Stimulated activated CD8-positive, alpha-beta memory T cell treated with anti-CD3 and anti-CD28 coated beads, Interleukin-12 subunit alpha, Interleukin-12 subunit beta, amount 100 ng/mL, for 24 hours (primary cell): ENCODE data around the gene LTBP2.
A peak's percentile ranks its signal among the peaks of the same experiment; 100 is the strongest.

Source experiments
- DNase-seq: peaks from one replicate; pipeline ENCODE4 v3.0.0-alpha.2; 2020; ENCODE audit errors: extremely low read depth

The LTBP2 gene

GRCh38 chr14:74638066-74638465, 26.0 kb upstream of the LTBP2 start:
- no peak for DNase-seq

- no peak for DNase-seq
Observed at GRCh38 chr14:74637178-74637550, 25.1 kb upstream of the LTBP2 start.

- DNase-seq, result no peak
Observed at GRCh38 chr14:74636424-74637177, 24.6 kb upstream of the LTBP2 start.

- DNase-seq, result no peak
Observed at GRCh38 chr14:74635847-74636246, 23.8 kb upstream of the LTBP2 start.

GRCh38 chr14:74634964-74635363, 22.9 kb upstream of the LTBP2 start:
- no peak for DNase-seq

DNA sequence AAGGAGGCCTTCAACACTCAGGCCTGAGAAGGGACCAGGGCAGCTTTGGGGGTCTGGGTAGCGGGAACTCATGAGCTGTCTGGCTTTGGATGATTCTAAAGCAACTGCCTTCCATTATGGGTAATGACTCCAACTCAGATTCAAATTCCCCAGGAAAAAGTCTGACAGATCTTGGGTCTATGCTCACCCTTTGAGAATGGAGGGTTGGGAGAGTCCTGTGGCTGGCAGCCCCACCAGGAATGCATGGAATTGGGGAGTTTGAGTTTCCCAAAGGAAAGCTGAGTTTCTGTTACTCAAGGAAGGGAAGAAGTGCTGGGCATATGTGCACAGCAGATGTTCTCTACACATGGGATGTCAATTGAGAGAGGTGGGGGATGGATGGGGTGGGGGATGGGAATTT, 22.4 kb upstream of the LTBP2 start:
- DNase-seq, result no peak

DNA sequence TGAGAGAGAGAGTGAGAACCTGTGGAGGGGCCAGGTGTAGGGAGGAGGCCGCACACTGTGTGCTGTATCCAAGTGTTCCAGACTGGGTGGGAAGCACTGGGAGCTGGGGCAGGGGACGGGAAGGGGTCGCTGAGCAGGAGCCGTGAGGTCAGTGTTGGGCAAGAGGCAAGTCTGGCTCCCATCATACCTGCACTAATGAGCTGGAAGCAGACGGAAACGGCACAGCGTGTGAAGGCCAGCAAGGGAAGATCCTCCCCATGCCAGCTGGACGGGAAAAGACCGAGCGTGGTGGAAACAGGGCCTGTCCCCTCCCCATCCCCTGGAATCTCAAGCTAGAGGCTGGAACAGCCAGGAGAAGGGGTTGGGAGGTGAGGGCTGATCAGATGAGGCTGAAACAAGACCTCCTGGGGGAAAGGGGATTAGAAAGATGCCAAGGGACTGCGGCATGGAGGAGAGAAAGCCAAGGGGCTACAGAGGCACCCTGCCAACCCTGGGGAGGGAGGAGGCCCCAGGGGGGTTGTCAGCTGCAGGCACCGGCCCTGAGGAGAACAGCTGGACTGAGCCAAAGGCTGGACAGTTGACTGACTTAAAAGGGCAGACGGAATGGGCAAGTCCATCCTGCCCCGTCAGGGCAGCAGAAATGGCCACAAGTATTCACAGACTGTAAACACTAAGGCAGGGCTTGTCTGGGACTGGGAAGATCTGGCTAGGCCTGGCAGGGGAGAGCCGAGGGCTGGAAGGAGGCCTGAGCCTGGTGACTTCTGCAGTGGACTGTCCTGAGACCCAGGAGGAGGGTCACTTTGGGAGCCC, 19.0 kb upstream of the LTBP2 start:
- no peak for DNase-seq

- no peak for DNase-seq
Observed at GRCh38 chr14:74628418-74628817, 16.4 kb upstream of the LTBP2 start.

GRCh38 chr14:74627076-74627475, 15.0 kb upstream of the LTBP2 start:
- no peak for DNase-seq

- no peak for DNase-seq
Observed at GRCh38 chr14:74622257-74622656, 10.2 kb upstream of the LTBP2 start.

GRCh38 chr14:74621556-74621955, 9.5 kb upstream of the LTBP2 start:
- no peak for DNase-seq

- DNase-seq, result no peak
Observed at GRCh38 chr14:74620923-74621322, 8.9 kb upstream of the LTBP2 start.

DNA sequence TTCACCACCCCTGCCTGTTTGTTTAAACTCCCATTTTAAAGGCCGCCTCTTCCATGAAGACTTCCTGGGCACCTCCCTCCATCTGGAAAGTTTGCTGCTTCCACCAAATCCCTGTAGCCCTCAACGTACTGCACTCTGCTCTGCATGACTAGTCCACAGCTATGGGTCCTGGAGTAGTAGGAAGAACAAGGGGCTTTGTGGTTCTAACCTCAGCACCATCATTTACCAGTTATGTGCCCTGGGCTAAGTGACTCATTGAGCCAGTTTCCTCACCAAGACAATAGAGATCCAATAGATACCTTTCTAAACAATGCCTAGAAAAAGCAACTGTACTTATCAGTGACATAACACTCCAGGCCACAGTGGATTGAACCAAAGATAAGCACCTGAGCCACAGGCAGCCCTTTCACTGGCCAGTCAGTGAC, 8.5 kb upstream of the LTBP2 start:
- no peak for DNase-seq

DNA sequence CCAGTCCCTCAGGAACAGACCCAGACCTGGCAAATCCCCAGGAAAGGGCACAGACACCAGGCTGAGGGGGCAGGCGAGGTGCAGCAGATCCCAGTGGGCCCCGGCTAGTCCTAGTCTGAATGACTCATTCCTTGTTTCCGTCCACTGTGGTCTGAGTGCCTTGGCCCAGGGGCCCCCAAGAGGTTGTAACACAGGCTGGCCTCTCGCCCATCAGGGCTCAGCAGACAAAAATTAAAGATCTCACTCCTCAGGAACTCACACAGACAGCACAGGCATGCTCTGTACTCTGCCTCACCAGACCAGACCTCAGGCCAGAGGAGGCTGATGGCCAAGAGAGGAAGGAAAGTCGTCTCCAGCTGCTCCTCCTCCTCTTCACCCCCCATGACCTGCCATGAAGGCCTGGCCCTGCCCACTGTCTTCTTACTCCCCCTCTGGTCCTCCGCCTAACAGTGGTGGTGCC, 7.7 kb upstream of the LTBP2 start:
- no peak for DNase-seq

DNA sequence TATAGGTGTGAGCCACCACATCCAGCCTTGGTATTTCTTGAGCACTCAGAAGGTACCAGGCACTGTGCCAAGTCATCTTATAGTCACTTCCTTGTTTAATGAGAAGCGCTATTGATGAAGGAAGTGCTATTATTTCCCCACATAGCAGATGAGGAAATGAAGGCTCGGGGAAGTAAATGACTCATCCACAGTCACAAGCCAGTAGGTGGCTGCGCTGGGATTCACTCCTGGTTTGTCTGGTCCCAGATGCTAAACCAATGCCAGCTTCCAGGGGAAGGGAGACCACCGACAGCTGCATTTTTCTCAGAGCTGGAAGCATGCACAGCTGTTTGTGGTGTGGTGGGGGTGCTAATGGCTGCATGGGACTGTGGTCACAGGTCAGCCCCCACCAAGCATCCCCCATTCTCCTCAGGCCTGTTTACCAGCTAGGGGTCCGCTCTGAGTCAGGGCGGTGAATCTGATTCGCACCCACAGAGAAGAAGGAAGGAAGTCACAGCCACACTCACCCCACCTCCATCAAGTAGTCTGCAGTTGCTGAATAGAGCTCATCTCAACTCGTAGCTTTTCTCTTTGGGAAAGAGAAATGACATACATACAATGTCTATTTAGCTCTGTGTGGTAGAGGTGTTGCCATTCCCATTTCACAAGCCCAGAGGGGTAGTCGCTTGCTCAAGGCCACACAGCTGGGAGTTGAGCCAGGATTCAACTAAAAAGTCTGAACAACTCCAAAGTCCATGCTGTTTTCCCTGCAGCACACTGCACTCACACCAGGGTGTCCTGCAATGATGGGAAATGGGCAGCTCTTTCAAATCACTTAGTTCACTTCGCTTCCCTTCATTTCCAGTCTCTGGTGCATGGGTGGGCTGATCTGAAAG, 6.3 kb upstream of the LTBP2 start:
- peak; percentile 49 for DNase-seq

DNA sequence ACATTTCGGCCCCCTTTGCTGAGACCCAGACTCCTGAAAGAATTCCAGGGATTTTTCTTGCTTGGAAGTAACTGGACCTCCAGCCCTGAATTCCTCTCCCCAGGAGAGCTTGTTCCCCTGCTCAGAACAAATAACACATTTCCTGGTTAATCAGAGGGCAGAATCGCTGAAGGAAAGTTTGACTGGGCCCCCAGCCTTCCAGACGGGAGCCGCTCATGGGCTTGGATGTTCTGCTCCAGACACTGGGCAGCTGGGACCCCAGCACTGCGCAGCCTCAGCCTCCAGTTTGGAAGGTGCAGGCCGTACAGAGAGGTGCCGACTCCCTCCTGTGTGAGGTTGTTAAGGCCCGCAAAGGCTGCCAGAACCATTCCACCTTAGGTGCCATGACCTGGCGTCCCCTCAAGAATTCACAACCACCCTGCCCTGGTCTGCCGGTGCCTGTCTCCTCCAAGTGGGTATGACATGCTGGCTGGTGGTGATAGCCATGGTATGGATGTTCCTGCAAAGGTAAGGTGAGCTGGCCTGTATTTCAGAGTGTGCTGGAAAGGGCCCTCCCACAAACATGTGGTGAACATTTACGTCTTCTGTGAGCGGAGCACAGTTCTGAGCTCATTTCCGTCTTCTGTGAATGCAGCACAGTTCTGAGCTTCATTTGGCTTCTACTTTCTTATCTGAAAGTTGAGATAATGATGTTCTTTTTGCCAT, 5.1 kb upstream of the LTBP2 start:
- DNase-seq, result no peak

- DNase-seq, result peak; percentile 11
Observed at GRCh38 chr14:74616507-74616906, 4.5 kb upstream of the LTBP2 start.

GRCh38 chr14:74615735-74616134, 3.7 kb upstream of the LTBP2 start:
- DNase-seq, result no peak

- DNase-seq, result no peak
Observed at GRCh38 chr14:74614508-74615495, 2.8 kb upstream of the LTBP2 start.

DNA sequence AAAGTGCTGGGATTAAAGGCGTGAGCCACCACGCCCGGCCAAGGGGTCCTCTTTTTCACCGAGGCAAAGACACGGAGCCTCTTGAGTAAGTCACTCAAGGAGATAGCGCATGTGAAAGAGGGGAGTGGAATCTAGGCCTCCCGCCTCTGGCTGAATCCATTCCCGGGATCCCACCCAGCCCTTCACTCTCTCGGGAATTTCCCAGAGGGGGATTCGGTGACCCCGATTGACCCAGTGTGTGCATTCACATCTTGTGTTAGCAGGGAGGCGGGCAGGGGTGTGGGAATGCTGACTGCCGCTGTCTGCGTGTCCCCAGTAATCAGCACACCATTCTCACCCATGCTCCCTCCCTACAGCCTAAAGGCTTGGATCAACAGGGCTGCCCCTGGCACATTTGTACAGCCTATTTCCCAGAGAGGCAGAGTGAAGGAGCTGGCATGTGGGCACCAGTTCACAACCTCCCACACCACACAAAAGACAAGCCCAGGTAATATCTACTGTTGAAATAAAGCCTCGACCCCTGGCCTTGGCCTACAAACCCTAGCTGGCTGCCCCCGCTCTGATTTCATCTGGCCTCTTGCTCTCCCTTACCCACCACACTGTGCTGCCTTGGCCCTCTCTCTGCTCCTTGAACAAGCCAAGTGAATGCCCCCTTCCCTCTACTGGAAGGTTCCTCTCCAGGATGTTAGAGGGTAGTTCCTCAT, 1.3 kb upstream of the LTBP2 start:
- no peak for DNase-seq
